Measurements from ENCODE around the gene ACBD7.

DNA sequence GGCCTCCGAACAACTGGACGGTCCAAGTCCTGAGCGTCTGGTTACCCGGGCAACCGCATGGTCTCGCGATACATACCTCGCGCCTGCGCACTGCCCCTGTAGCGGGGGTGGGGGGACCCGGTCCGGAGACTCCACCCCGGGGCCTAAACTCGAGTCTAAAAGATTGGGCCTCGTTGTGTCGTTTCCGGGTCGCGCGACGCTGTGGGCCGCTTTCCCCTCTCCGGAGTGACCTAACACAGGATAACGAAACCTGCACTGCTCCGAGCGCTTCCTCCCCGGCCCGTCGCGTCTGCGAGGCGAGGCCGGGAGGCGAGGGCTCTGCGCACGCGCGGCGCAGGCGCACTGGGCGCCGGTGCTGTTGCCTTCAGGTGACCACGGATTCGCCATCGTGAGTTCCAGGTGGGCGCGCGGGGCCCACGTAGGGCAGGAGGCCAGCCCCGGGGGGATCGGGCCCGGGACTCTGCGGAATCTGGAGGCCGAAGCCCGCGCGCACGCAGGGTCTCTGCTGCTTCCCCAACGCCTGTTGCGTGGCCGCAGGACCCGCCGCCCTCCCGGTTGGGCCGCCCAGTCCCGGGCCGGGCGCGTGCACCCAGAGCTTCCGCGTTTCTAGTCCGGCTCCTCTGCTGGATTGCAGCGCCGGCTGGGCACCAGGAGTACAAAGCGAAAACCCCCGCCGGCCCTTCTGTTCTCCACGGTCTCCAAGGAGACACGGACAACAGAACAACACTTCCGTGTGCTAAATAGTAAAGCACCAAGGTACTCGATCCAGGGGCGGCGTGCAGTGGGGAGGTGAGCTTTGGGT is 8.6 kb upstream of the ACBD7 start, which contains the start of gene RPP38:
- TF ChIP-seq, protein P1, sequence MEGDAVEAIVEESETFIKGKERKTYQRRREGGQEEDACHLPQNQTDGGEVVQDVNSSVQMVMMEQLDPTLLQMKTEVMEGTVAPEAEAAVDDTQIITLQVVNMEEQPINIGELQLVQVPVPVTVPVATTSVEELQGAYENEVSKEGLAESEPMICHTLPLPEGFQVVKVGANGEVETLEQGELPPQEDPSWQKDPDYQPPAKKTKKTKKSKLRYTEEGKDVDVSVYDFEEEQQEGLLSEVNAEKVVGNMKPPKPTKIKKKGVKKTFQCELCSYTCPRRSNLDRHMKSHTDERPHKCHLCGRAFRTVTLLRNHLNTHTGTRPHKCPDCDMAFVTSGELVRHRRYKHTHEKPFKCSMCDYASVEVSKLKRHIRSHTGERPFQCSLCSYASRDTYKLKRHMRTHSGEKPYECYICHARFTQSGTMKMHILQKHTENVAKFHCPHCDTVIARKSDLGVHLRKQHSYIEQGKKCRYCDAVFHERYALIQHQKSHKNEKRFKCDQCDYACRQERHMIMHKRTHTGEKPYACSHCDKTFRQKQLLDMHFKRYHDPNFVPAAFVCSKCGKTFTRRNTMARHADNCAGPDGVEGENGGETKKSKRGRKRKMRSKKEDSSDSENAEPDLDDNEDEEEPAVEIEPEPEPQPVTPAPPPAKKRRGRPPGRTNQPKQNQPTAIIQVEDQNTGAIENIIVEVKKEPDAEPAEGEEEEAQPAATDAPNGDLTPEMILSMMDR (IDR thresholded peaks at IDR 0.05), result no peak
- peak; percentile 42 to 90 (median 86) for TF ChIP-seq POLR2AphosphoS5 (IDR thresholded peaks at IDR 0.05)
- peak in 1 of 4 donors; percentile 60 for TF ChIP-seq POLR2A (IDR thresholded peaks at IDR 0.05)

All from stomach (tissue), 4 donors.